ENCODE data around the gene CFLAR. TPM values are rescaled to one million over a fixed set of nuclear protein-coding genes. Genes with fewer than 3 reads are reported as not detected.

Gene CFLAR
- total RNA-seq, 4 donors from 2014 or later = 145 to 346 (median 176) TPM

GRCh38 chr2:201223089-201224073 lies 107.4 kb downstream of the CFLAR start:
- Histone ChIP-seq H3K4me1 (no peaks in the 10 kb centered on the region), H3K9me3 (no peaks in the 10 kb centered on the region), H3K27me3 (no peaks in the 10 kb centered on the region), H3K4me3 (no peak overlapping the region), H3K36me3 (peaks cover 0 to 2% of the 10 kb centered on the region in 2 donors), H3K27ac (no peak overlapping the region)
- WGBS, 2 donors (ENCODE audit: low coverage in 1 of 2) = 68 to 71% methylated on average over 5 to 8 of the region's 8 CpGs
- no peak for ATAC-seq
- no peak for TF ChIP-seq CTCF (IDR thresholded peaks at IDR 0.05)
- no peak for TF ChIP-seq EP300 (IDR thresholded peaks at IDR 0.05)
- TF ChIP-seq POLR2AphosphoS5 (IDR thresholded peaks at IDR 0.05) = no peak
- no peak for TF ChIP-seq POLR2A (IDR thresholded peaks at IDR 0.05)

Small RNAs within 50 kb of the gene (small RNA-seq; reads per million reads assigned to genes)
- 0 reads per million in 4 donors for gene AC007283.2
- gene MTND4LP13 = 0 reads per million in 4 donors
- 0 reads per million in 4 donors for gene RNU6-1206P
- gene RNU7-45P = 0 reads per million in 4 donors

Other genes starting within 250 kb of the CFLAR start
- gene PPIL3, start 227.1 kb upstream of the CFLAR start, total RNA-seq = 100 to 1,000 TPM in 1 of 4 donors, 10 to 100 TPM in 3; 17.1 to 118 (median 39.1) TPM
- gene NIF3L1, start 226.8 kb upstream of the CFLAR start, total RNA-seq = 10 to 100 TPM; 13.9 to 21.3 (median 15.0) TPM
- 10 to 100 TPM in 3 of 4 donors, 1 to 10 TPM in 1; 8.6 to 25.4 (median 11.4) TPM for gene ORC2, start 152.5 kb upstream of the CFLAR start, total RNA-seq
- 10 to 100 TPM; 10.6 to 19.9 (median 13.9) TPM for gene HYCC2, start 44.5 kb upstream of the CFLAR start, total RNA-seq
- gene NDUFB3, start 44.2 kb upstream of the CFLAR start, total RNA-seq = 10 to 100 TPM; 33.0 to 59.9 (median 46.6) TPM
- 1 to 10 TPM; 2.6 to 7.5 (median 6.3) TPM for gene CASP10, start 67.0 kb downstream of the CFLAR start, total RNA-seq
- 10 to 100 TPM in 2 of 4 donors, 1 to 10 TPM in 2; 6.4 to 12.3 (median 10.0) TPM for gene CASP8, start 144.4 kb downstream of the CFLAR start, total RNA-seq
- gene FLACC1, start 241.2 kb downstream of the CFLAR start, total RNA-seq = 1 to 10 TPM; 1.1 to 3.8 (median 3.2) TPM